ENCODE measurements around the gene YJEFN3.

YJEFN3 gene

GRCh38 chr19:19537075-19538048 lies 8.7 kb downstream of the YJEFN3 start:
- no peak overlapping the region for H3K4me3 ChIP-seq (ENCODE audit: low read depth, low read length)

GRCh38 chr19:19538061-19538784 lies 9.5 kb downstream of the YJEFN3 start, which contains the start of gene CILP2:
TSS of gene CILP2 (plus strand) at chr19:19538265. CDS start at chr19:19538350, 85 bp downstream.
- peak within 1 kb of the TSS; percentile 29 for H3K4me3 ChIP-seq (ENCODE audit: low read depth, low read length)

DNA sequence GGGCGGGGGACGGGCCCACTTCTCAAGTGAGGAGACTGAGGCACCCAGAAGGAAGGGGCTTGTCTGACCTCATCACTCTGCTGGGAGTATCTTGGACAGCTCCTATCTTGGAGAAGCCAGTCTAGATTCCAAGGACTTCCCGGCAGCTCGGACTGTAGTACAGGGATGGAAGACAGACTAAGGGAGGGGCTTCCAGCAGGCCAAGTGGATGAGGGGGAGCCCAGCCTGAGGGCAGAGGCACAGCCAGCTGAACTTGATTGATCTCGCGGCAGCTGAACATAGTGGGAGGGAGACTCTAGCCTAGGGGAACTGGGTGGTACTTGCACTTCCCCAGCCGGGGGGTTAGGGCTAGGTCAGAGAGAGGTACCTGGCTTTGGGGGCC lies 10.1 kb downstream of the YJEFN3 start:
- H3K4me3 ChIP-seq (ENCODE audit: low read depth, low read length), result peak overlapping the region; percentile 29

GRCh38 chr19:19539698-19540063 lies 11.0 kb downstream of the YJEFN3 start:
- no peak overlapping the region for H3K4me3 ChIP-seq (ENCODE audit: low read depth, low read length)

- H3K4me3 ChIP-seq (ENCODE audit: low read depth, low read length), result no peak overlapping the region
Observed at GRCh38 chr19:19540064-19540714, 11.5 kb downstream of the YJEFN3 start.

DNA sequence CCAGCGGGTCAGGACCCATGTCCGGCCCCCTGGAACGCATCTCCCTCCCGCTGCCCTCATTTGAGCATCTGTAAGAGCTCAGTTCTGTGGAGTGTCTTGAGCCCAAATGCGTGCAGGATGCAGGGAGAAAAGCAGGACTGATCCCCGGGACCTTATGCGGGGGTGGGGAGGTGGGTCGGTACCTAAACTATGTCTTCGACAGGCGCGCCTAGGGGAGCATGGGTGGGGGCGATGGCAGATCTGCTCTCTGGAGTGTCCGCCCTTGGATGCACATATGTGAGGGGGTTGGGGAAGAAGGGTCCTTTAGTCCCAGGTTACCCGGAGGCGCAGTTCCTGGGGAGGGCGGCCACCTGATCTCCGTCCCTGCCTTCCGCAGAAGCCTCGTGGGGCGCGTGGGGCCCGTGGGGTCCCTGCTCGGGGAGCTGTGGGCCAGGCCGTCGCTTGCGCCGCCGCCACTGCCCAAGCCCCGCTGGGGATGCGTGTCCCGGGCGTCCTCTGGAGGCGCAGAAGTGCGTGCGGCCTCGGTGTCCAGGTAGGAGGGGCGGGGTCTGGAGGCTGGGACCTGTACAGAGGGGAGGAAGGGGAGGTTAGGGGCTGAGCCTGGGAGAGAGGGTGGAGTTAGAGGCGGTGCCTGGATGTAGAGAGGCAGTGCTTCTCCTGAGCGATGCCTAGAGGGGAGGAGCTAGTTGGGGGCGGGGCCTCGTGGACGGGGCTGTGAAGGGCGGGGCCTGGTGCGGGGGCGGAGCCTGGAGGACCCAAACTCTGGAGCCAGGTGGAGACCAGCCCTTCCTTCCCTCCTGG lies 12.2 kb downstream of the YJEFN3 start:
- no peak overlapping the region for H3K4me3 ChIP-seq (ENCODE audit: low read depth, low read length)

DNA sequence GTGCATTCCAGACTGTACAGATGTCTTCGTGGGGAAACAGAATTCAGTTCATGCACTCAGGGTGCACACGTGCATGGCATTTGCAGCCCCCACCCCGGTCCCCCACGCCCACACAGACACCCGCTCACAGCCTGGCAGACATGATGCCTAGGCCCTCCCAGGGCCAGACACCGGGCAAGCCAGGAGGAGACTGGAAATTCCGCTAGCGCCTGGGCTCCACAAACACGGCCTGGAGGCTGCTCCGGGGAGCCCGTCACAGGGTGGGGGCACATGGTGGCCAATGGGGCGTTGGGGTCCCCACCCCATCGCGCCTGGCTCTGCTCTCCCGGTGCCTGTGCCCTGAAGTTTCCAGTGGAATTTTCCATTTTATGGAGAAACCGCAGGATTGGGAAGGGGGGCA lies 12.9 kb downstream of the YJEFN3 start:
- no peak overlapping the region for H3K4me3 ChIP-seq (ENCODE audit: low read depth, low read length)

DNA sequence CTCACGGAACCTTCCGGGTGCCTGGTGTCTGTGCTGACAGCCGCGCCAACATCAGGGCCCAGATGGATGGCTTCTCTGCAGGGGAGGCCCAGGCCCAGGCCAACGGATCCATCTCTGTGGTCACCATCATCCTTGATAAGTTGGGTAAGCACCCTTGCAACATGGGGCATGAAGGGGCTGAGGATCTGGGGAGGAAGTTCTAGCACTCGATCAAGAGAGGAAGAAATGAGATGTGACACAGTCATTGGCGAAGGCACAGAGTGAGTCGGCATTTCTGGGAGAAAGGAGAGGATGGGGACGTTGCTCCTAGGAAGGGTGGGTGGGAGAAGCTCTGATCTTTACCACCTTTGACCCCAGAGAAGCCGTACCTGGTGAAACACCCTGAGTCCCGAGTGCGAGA lies 13.8 kb downstream of the YJEFN3 start:
- no peak overlapping the region for H3K4me3 ChIP-seq (ENCODE audit: low read depth, low read length)

DNA sequence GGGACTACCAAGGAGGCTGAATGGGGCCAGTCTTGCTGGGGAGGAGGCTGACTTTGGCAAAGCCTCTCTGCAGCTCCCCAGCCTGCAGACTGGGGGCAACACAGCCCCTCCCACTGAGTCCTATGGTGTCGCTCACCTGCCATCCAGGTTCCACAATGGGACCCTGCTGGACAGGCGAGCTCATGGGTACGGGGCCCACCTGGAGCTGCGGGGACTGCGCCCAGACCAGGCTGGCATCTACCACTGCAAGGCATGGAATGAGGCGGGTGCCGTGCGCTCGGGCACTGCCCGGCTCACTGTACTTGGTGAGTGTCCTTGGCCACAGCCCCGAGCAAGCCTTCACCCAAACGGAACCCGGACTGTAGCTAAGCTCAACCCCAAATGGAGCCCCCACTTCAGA lies 14.4 kb downstream of the YJEFN3 start:
- no peak overlapping the region for H3K4me3 ChIP-seq (ENCODE audit: low read depth, low read length)

DNA sequence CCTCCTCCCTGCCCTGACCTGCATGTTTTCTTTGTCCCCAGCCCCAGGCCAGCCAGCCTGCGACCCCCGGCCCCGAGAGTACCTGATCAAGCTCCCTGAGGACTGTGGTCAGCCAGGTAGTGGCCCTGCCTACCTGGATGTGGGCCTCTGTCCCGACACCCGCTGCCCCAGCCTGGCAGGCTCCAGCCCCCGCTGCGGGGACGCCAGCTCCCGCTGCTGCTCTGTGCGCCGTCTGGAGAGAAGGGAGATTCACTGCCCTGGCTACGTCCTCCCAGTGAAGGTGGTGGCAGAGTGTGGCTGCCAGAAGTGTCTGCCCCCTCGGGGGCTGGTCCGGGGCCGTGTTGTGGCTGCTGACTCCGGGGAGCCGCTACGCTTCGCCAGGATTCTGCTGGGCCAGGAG lies 14.9 kb downstream of the YJEFN3 start:
- no peak overlapping the region for H3K4me3 ChIP-seq (ENCODE audit: low read depth, low read length)

DNA sequence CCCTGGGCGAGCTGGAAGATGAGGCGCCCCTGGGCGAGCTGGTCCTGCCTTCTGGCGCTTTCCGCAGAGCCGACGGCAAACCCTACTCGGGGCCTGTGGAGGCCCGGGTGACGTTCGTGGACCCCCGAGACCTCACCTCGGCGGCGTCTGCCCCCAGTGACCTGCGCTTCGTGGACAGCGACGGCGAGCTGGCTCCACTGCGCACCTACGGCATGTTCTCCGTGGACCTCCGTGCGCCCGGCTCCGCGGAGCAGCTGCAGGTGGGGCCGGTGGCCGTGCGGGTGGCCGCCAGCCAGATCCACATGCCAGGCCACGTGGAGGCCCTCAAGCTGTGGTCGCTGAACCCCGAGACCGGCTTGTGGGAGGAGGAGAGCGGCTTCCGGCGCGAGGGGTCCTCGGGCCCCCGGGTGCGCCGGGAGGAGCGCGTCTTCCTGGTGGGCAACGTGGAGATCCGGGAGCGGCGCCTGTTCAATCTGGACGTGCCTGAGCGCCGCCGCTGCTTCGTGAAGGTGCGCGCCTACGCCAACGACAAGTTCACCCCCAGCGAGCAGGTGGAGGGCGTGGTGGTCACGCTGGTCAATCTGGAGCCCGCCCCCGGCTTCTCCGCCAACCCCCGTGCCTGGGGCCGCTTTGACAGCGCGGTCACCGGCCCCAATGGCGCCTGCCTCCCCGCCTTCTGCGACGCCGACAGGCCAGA lies 15.7 kb downstream of the YJEFN3 start:
- H3K4me3 ChIP-seq (ENCODE audit: low read depth, low read length), result no peak overlapping the region

- no peak overlapping the region for H3K4me3 ChIP-seq (ENCODE audit: low read depth, low read length)
Observed at GRCh38 chr19:19544954-19545591, 16.4 kb downstream of the YJEFN3 start.

GRCh38 chr19:19545707-19546106 lies 17.0 kb downstream of the YJEFN3 start:
- H3K4me3 ChIP-seq (ENCODE audit: low read depth, low read length), result no peak overlapping the region

GRCh38 chr19:19546751-19547162 lies 18.0 kb downstream of the YJEFN3 start:
- no peak overlapping the region for H3K4me3 ChIP-seq (ENCODE audit: low read depth, low read length)

DNA sequence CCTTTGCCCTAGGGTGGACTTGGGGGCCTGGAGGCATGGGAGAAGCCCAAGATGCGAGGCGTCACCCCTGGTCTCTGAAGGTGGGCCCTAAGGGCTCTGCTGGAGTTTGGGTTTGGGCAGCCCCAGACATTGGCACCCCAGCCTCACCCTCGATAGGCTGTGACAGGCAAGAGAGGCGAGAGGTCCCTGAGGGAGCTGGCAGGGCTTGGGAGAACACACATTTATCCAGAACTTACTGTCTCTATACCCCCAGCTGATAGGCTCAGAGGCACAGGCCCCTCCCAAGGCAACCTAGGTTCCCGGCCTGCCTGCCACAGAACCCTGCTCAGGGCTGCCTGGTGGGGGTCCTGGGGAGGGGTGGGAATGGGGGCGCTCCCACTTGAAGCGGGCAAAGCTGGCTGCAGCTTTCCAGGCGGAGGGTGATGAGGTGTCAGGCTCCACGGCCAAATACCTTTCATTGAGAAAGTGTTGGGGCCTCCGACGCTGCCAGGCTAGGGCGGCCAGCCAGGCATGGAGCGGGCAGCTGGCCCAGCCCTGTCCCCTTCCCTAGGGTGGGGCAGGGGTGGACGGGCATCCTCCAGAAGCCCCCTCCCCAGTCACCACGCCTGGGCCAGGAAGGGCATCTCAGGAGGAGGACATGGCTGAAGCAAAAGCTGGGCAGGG lies 19.1 kb downstream of the YJEFN3 start:
- no peak overlapping the region for H3K4me3 ChIP-seq (ENCODE audit: low read depth, low read length)

GRCh38 chr19:19548915-19549759 lies 20.4 kb downstream of the YJEFN3 start:
- H3K4me3 ChIP-seq (ENCODE audit: low read depth, low read length), result no peak overlapping the region

GRCh38 chr19:19549804-19550464 lies 21.2 kb downstream of the YJEFN3 start:
- no peak overlapping the region for H3K4me3 ChIP-seq (ENCODE audit: low read depth, low read length)

GRCh38 chr19:19550485-19550929 lies 21.8 kb downstream of the YJEFN3 start:
- no peak overlapping the region for H3K4me3 ChIP-seq (ENCODE audit: low read depth, low read length)

Data from iPS-11a (cell line).